GM06990 (cell line): ENCODE data around the gene CDK6.
A peak's percentile ranks its signal among the peaks of the same experiment; 100 is the strongest.

Source experiments
- DNase-seq: peaks from one replicate; pipeline ENCODE4 v3.0.0-alpha.2; 2011; ENCODE audit not compliant: insufficient read length; ENCODE audit errors: extremely low read depth
- H3K27me3 ChIP-seq: replicated peaks from 2 replicates; pipeline ENCODE4 v1.6.0; 2011; ENCODE audit warnings: low read length; ENCODE audit not compliant: control insufficient read depth, insufficient read depth
- H3K36me3 ChIP-seq: 2 replicates; pipeline ENCODE4 v1.5.1; 2011; ENCODE audit warnings: low read length; ENCODE audit not compliant: control insufficient read depth, insufficient read depth
- H3K4me3 ChIP-seq: replicated peaks from 2 replicates; pipeline ENCODE4 v1.5.1; 2011; ENCODE audit warnings: low read depth, mild to moderate bottlenecking, control low read depth, low read length
- CTCF ChIP-seq: IDR thresholded peaks from 2 replicates; pipeline ENCODE4 v1.5.1; 2011; ENCODE audit warnings: low read length, control low read depth, mild to moderate bottlenecking, inconsistent platforms; ENCODE audit not compliant: insufficient read depth, poor library complexity, severe bottlenecking

The CDK6 gene

GRCh38 chr7:92809397-92809759 lies 27.0 kb downstream of the CDK6 start:
- TF ChIP-seq CTCF, result no peak
- Histone ChIP-seq H3K4me3 (peak overlapping the region; percentile 40; the same call in 1 of the 2 replicates), H3K36me3 (no peaks in the 10 kb centered on the region), H3K27me3 (no peaks in the 10 kb centered on the region)
- DNase-seq, result no peak

GRCh38 chr7:92808635-92809034 lies 27.7 kb downstream of the CDK6 start:
- Histone ChIP-seq H3K27me3 (no peaks in the 10 kb centered on the region), H3K4me3 (no peak overlapping the region), H3K36me3 (no peaks in the 10 kb centered on the region)
- DNase-seq, result no peak
- TF ChIP-seq CTCF, result no peak

- DNase-seq, result no peak
- Histone ChIP-seq H3K27me3 (no peaks in the 10 kb centered on the region), H3K36me3 (no peaks in the 10 kb centered on the region), H3K4me3 (no peak overlapping the region)
- TF ChIP-seq CTCF, result no peak
Measured at GRCh38 chr7:92808006-92808405, 28.4 kb downstream of the CDK6 start.

GRCh38 chr7:92806496-92806895 lies 29.9 kb downstream of the CDK6 start:
- no peak overlapping the region for H3K4me3 ChIP-seq
- no peaks in the 10 kb centered on the region for H3K27me3 ChIP-seq
- no peak for DNase-seq
- H3K36me3 ChIP-seq, result no peaks in the 10 kb centered on the region
- no peak for TF ChIP-seq CTCF

- no peak overlapping the region for H3K4me3 ChIP-seq
- no peaks in the 10 kb centered on the region; the same call in 1 of the 2 replicates for H3K36me3 ChIP-seq
- no peak for TF ChIP-seq CTCF
- no peaks in the 10 kb centered on the region for H3K27me3 ChIP-seq
- DNase-seq, result no peak
Measured at GRCh38 chr7:92802406-92802805, 34.0 kb downstream of the CDK6 start.
